ENCODE measurements around the gene CXCL14. TPM values are rescaled to one million over a fixed set of nuclear protein-coding genes. Genes with fewer than 3 reads are reported as not detected.

Gene CXCL14
- total RNA-seq, 1 experiment from 2014 or later = not detected

GRCh38 chr5:135602882-135603721 lies 24.3 kb upstream of the CXCL14 start:
- no peak for TF ChIP-seq CTCF (conservative IDR thresholded peaks at IDR 0.05; ENCODE audit: low read depth, low read length)
- TF ChIP-seq EZH2 (IDR thresholded peaks at IDR 0.05; ENCODE audit: low read length, unreplicated experiment) = no peak
- TF ChIP-seq EZH2phosphoT487 (IDR thresholded peaks at IDR 0.05; ENCODE audit: borderline replicate concordance, low read length) = no peak

DNA sequence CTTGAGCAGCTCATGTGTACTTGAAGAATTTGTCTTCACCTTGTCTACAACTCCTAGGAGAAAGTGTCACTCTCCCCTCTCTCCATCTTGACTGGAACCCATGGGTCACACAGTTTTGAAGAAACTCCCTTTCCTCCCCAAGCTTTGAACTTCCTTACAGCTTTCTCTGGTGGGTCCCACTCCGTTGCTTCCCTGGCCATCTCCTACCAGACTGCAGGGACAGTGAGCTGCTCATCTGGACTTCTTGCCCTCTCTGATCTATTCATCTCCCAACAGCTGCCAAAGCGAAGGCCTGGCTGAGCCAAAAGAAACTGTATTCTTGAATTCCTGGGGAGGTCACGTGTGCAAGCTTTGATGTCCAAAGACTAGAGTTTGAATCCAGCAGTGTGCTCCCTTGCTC lies 22.7 kb upstream of the CXCL14 start:
- DNase-seq = no peak
- Histone ChIP-seq H3K4me1 (ENCODE audit: insufficient read depth, low read length) (no peaks in the 10 kb centered on the region), H3K9me3 (ENCODE audit: low read length) (no peaks in the 10 kb centered on the region), H2AFZ (ENCODE audit: low read length) (no peak overlapping the region), H3F3A (ENCODE audit: low read length, unreplicated experiment) (no peaks in the 10 kb centered on the region), H3K9me2 (replicated peaks; ENCODE audit: low read length) (no peaks in the 10 kb centered on the region), H3K27ac (ENCODE audit: low read length) (no peak overlapping the region), H3K27me3 (ENCODE audit: low read length) (peaks cover 47% of the 10 kb centered on the region), H3K4me3 (ENCODE audit: low read length) (no peak overlapping the region), H3K36me3 (ENCODE audit: low read depth, low read length) (no peaks in the 10 kb centered on the region), H3K79me2 (ENCODE audit: low read length) (no peaks in the 10 kb centered on the region), H3K4me2 (ENCODE audit: low read length) (no peak overlapping the region), H3K9ac (ENCODE audit: low read length) (no peak overlapping the region), H4K20me1 (ENCODE audit: low read length) (no peaks in the 10 kb centered on the region)
- ATAC-seq = no peak
- CTCF ChIA-PET = no interaction called here
- intact Hi-C loops (cut with micrococcal nuclease) = no loop called here
- TF ChIP-seq CTCF (conservative IDR thresholded peaks at IDR 0.05; ENCODE audit: low read depth, low read length) = no peak
- no peak for TF ChIP-seq EZH2 (IDR thresholded peaks at IDR 0.05; ENCODE audit: low read length, unreplicated experiment)
- TF ChIP-seq EZH2phosphoT487 (IDR thresholded peaks at IDR 0.05; ENCODE audit: borderline replicate concordance, low read length) = no peak
- POLR2A ChIA-PET (ENCODE audit: unreplicated experiment) = no interaction called here
- BruUV-seq (replicated peaks) = no TSS peak

More at GRCh38 chr5:135602882-135603721, 24.3 kb upstream of the CXCL14 start:
- ChIA-PET CTCF (interaction anchor here (0.5 kb wide), 1 partner anchor 647 kb away, joined by 5 read pairs; no protein-coding TSS in a partner anchor), POLR2A (ENCODE audit: unreplicated experiment) (no interaction called here)
- no TSS peak for BruUV-seq (replicated peaks)
- ATAC-seq = no peak
- Histone ChIP-seq H3K4me1 (ENCODE audit: insufficient read depth, low read length) (no peaks in the 10 kb centered on the region), H3K27ac (ENCODE audit: low read length) (no peak overlapping the region), H2AFZ (ENCODE audit: low read length) (no peak overlapping the region), H3K9me2 (replicated peaks; ENCODE audit: low read length) (no peaks in the 10 kb centered on the region), H3K27me3 (ENCODE audit: low read length) (peaks cover 49% of the 10 kb centered on the region), H4K20me1 (ENCODE audit: low read length) (no peaks in the 10 kb centered on the region), H3K79me2 (ENCODE audit: low read length) (no peaks in the 10 kb centered on the region), H3K9me3 (ENCODE audit: low read length) (no peaks in the 10 kb centered on the region), H3K36me3 (ENCODE audit: low read depth, low read length) (no peaks in the 10 kb centered on the region), H3K4me3 (ENCODE audit: low read length) (no peak overlapping the region), H3F3A (ENCODE audit: low read length, unreplicated experiment) (no peaks in the 10 kb centered on the region), H3K4me2 (ENCODE audit: low read length) (no peak overlapping the region), H3K9ac (ENCODE audit: low read length) (no peak overlapping the region)
- DNase-seq = no peak
- intact Hi-C loops (cut with micrococcal nuclease) = no loop called here

DNA sequence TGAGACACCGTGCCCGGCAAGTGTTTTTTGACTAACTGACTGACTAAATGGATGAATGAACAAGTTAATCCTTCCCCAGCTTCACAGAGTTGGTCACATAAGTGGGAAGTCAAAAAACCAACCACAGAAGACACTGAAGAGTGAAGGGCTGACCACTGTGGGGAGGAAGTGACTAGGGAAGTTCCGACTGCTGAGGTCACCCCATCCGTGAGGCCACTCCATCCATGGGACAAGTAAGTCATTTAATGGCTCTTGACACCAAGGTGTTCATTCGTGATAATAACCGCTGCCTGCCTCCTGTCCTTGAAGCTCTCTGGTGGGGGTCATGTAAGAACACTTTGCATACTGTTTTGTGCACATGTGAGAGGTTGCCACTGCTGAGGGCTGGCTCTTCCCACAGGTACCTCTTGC lies 22.2 kb upstream of the CXCL14 start:
- Histone ChIP-seq H3K79me2 (ENCODE audit: low read length) (no peaks in the 10 kb centered on the region), H3K4me1 (ENCODE audit: insufficient read depth, low read length) (no peaks in the 10 kb centered on the region), H3K9ac (ENCODE audit: low read length) (no peak overlapping the region), H3K27me3 (ENCODE audit: low read length) (peaks cover 48% of the 10 kb centered on the region), H3K4me2 (ENCODE audit: low read length) (no peak overlapping the region), H2AFZ (ENCODE audit: low read length) (no peak overlapping the region), H3K36me3 (ENCODE audit: low read depth, low read length) (no peaks in the 10 kb centered on the region), H3K4me3 (ENCODE audit: low read length) (no peak overlapping the region), H3K9me3 (ENCODE audit: low read length) (no peaks in the 10 kb centered on the region), H3F3A (ENCODE audit: low read length, unreplicated experiment) (no peaks in the 10 kb centered on the region), H4K20me1 (ENCODE audit: low read length) (no peaks in the 10 kb centered on the region), H3K9me2 (replicated peaks; ENCODE audit: low read length) (no peaks in the 10 kb centered on the region), H3K27ac (ENCODE audit: low read length) (no peak overlapping the region)
- TF ChIP-seq CTCF (conservative IDR thresholded peaks at IDR 0.05; ENCODE audit: low read depth, low read length) (no peak), EZH2phosphoT487 (IDR thresholded peaks at IDR 0.05; ENCODE audit: borderline replicate concordance, low read length) (no peak), EZH2 (IDR thresholded peaks at IDR 0.05; ENCODE audit: low read length, unreplicated experiment) (no peak)
- ATAC-seq (no peak), DNase-seq (no peak)
- BruUV-seq (replicated peaks) = no TSS peak
- ChIA-PET CTCF (no interaction called here), POLR2A (ENCODE audit: unreplicated experiment) (no interaction called here)
- intact Hi-C loops (cut with micrococcal nuclease) = no loop called here

Data from PC-3 (cell line).